Daoy (cell line): ENCODE results near the gene ZNF329. TPM values are rescaled to one million over a fixed set of nuclear protein-coding genes. Genes with fewer than 3 reads are reported as not detected.

Experiments used
- total RNA-seq: library from RNA; depleted of rRNA; stranded (reverse); fragments of >200 nt; shearing (Covaris generic); gene quantifications from 2 replicates; pipeline ENCODE4 v1.2.3, GENCODE V29; 2014; rRNA removed

ZNF329 gene
- total RNA-seq, 1 experiment from 2014 or later: 1.8 TPM

Other genes starting within 250 kb of the ZNF329 start
- 5.9 and 7.4 TPM in 2 replicates for gene ZNF417, start 234.2 kb downstream of the ZNF329 start, total RNA-seq
- gene ZNF418, start 215.4 kb downstream of the ZNF329 start, total RNA-seq: 2.5 and 6.2 TPM in 2 replicates
- gene ZNF256, start 203.1 kb downstream of the ZNF329 start, total RNA-seq: 2.9 and 4.4 TPM in 2 replicates
- gene C19orf18, start 176.3 kb downstream of the ZNF329 start, total RNA-seq: 0.11 TPM in 1 of 2 replicates, not detected in the other
- 13.5 and 15.7 TPM in 2 replicates for gene ZNF606, start 148.0 kb downstream of the ZNF329 start, total RNA-seq
- not detected in 2 replicates for gene ZSCAN1, start 116.8 kb downstream of the ZNF329 start, total RNA-seq
- gene ZNF135, start 91.5 kb downstream of the ZNF329 start, total RNA-seq: 0.40 and 0.86 TPM in 2 replicates
- 7.7 and 8.0 TPM in 2 replicates for gene ZSCAN18, start 52.6 kb downstream of the ZNF329 start, total RNA-seq
- 23.9 and 30.7 TPM in 2 replicates for gene ZNF274, start 32.3 kb upstream of the ZNF329 start, total RNA-seq
- gene ZNF544, start 78.1 kb upstream of the ZNF329 start, total RNA-seq: 71.7 and 90.7 TPM in 2 replicates
- 3.1 and 3.5 TPM in 2 replicates for gene ZNF8, start 128.2 kb upstream of the ZNF329 start, total RNA-seq
- 125 and 149 TPM in 2 replicates for gene ERVK3-1, start 154.6 kb upstream of the ZNF329 start, total RNA-seq
- gene ZSCAN22, start 176.2 kb upstream of the ZNF329 start, total RNA-seq: 2.1 TPM in 2 replicates
- 28.5 and 38.4 TPM in 2 replicates for gene A1BG, start 202.7 kb upstream of the ZNF329 start, total RNA-seq
- gene ZNF497, start 212.0 kb upstream of the ZNF329 start, total RNA-seq: 1.5 and 2.7 TPM in 2 replicates
- 4.2 and 5.0 TPM in 2 replicates for gene ZNF837, start 230.2 kb upstream of the ZNF329 start, total RNA-seq
- gene RPS5, start 236.5 kb upstream of the ZNF329 start, total RNA-seq: 3,633 and 5,016 TPM in 2 replicates
- gene RNF225, start 244.9 kb upstream of the ZNF329 start, total RNA-seq: not detected in 2 replicates